ENCODE results near the gene ALAS1.

GRCh38 chr3:52221563-52222318 lies 23.8 kb downstream of the ALAS1 start:
- TF ChIP-seq CTCF (IDR thresholded peaks at IDR 0.05) (no peak), POLR2A (IDR thresholded peaks at IDR 0.05) (no peak), POLR2AphosphoS5 (IDR thresholded peaks at IDR 0.05) (no peak)

Data from prostate gland (tissue), 2 donors.